Endothelial cell of umbilical vein (primary cell): ENCODE measurements around the gene TM4SF5. TPM values are rescaled to one million over a fixed set of nuclear protein-coding genes. Genes with fewer than 3 reads are reported as not detected.

Source experiments
- BruUV-seq: library from RNA; stranded (reverse); fragments of 400-500 nt; replicated peaks from 2 replicates; lab custom pipeline; 2021; lab: Mats Ljungman, UMichigan
- CTCF ChIA-PET: fragments of 300-600, 350-600 bp; sonication (Branson Sonifier 250); formaldehyde crosslinking; loops from one replicate; lab custom pipeline; 2021; ENCODE audit warnings: antibody characterized with exemption, inconsistent platforms; lab: Charles Lee
- POLR2A ChIA-PET: fragments of 300-600, 350-600 bp; sonication (Branson Sonifier 250); formaldehyde crosslinking; loops from one replicate; lab custom pipeline; 2021; ENCODE audit warnings: antibody characterized with exemption, inconsistent platforms; lab: Charles Lee
- DNase-seq: peaks from one replicate; pipeline ENCODE4 v3.0.0-alpha.2; 2011; ENCODE audit warnings: low read depth, low spot score
- FAIRE-seq: peaks from 2 replicates; lab custom pipeline; 2011; peaks lifted over from hg19 to GRCh38; lab: Jason Lieb, UNC
- H2AFZ ChIP-seq: 2 replicates; pipeline ENCODE4 v1.6.0; 2012; ENCODE audit warnings: low read depth, low read length, control low read depth, inconsistent platforms
- H3K27ac ChIP-seq: 2 replicates; pipeline ENCODE4 v1.5.1; 2011; ENCODE audit warnings: low read depth, mild to moderate bottlenecking, control low read depth, low read length, moderate library complexity; ENCODE audit not compliant: insufficient read depth
- H3K27me3 ChIP-seq, 2 experiments: 2 replicates each; pipeline versions ENCODE4 v1.6.0 to v1.6.1; 2011; ENCODE audit warnings: low read length in 2 of 2, mixed read lengths in 1 of 2; ENCODE audit not compliant: control insufficient read depth in 2 of 2, insufficient read depth in 2 of 2
- H3K36me3 ChIP-seq, 2 experiments: 2 replicates in 1 of 2; 3 replicates in 1 of 2; pipeline ENCODE4 v1.5.1; 2011; ENCODE audit warnings: low read length in 2 of 2, mild to moderate bottlenecking in 1 of 2, moderate library complexity in 1 of 2; ENCODE audit not compliant: control insufficient read depth in 2 of 2, insufficient read depth in 2 of 2; ENCODE audit errors: extremely low read depth in 1 of 2
- H3K4me1 ChIP-seq: 3 replicates; pipeline ENCODE4 v1.5.1; 2011; ENCODE audit warnings: mild to moderate bottlenecking, low read length; ENCODE audit not compliant: control insufficient read depth, insufficient read depth; ENCODE audit errors: extremely low read depth
- H3K4me2 ChIP-seq: 2 replicates; pipeline ENCODE4 v1.6.1; 2011; ENCODE audit warnings: low read length, control low read depth, mixed read lengths; ENCODE audit not compliant: insufficient read depth
- H3K4me3 ChIP-seq, 3 experiments: fragments of 200-600 bp in 1 of 3; sonication (generic), shearing (Covaris generic) in 1 of 3; replicated peaks in 1 of 3; 2 replicates each; pipeline ENCODE4 v1.5.1; 2011 to 2016; ENCODE audit warnings: control low read depth in 3 of 3, low read length in 3 of 3, mild to moderate bottlenecking in 2 of 3, inconsistent platforms in 1 of 3, low read depth in 1 of 3, moderate library complexity in 1 of 3; ENCODE audit not compliant: insufficient read depth in 1 of 3
- H3K79me2 ChIP-seq: 2 replicates; pipeline ENCODE4 v1.6.0; 2012; ENCODE audit warnings: low read length, inconsistent platforms; ENCODE audit not compliant: control insufficient read depth, insufficient read depth
- H3K9ac ChIP-seq: replicated peaks from 2 replicates; pipeline ENCODE3; 2011; ENCODE audit warnings: low read length, control low read depth; ENCODE audit not compliant: insufficient read depth; ENCODE audit errors: extremely low read depth
- H3K9me1 ChIP-seq: replicated peaks from 3 replicates; pipeline ENCODE4 v1.6.0; 2011; ENCODE audit warnings: mild to moderate bottlenecking, low read length; ENCODE audit not compliant: control insufficient read depth, insufficient read depth; ENCODE audit errors: extremely low read depth
- H3K9me3 ChIP-seq: replicated peaks from 2 replicates; pipeline ENCODE4 v1.5.1; 2012; ENCODE audit warnings: low read length, inconsistent platforms; ENCODE audit not compliant: control insufficient read depth, insufficient read depth
- H4K20me1 ChIP-seq: replicated peaks from 2 replicates; pipeline ENCODE3; 2011; ENCODE audit warnings: mild to moderate bottlenecking, low read length; ENCODE audit not compliant: control insufficient read depth, insufficient read depth; ENCODE audit errors: extremely low read depth
- CTCF ChIP-seq, 2 donors: IDR thresholded peaks; 1 replicate in 1 of 2; 2 replicates in 1 of 2; pipeline ENCODE4 v1.5.1; 2011; ENCODE audit warnings: low read length in 2 of 2, mild to moderate bottlenecking in 2 of 2, moderate library complexity in 2 of 2, control low read depth in 1 of 2, inconsistent platforms in 1 of 2, low read depth in 1 of 2; ENCODE audit not compliant: insufficient read depth in 1 of 2; ENCODE audit errors: extremely low read depth in 1 of 2
- EZH2 ChIP-seq: IDR thresholded peaks from 2 replicates; pipeline ENCODE4 v1.6.1; 2012; ENCODE audit warnings: borderline replicate concordance, low read depth, mild to moderate bottlenecking, moderate library complexity, low read length, inconsistent platforms; ENCODE audit not compliant: severe bottlenecking
- FOS ChIP-seq: IDR thresholded peaks from 2 replicates; pipeline ENCODE4 v1.6.1; 2011; ENCODE audit warnings: mild to moderate bottlenecking, low read length, moderate library complexity, borderline replicate concordance; ENCODE audit not compliant: insufficient read depth
- GATA2 ChIP-seq: IDR thresholded peaks from 2 replicates; pipeline ENCODE4 v1.7.0; 2011; ENCODE audit warnings: low read depth, mild to moderate bottlenecking, moderate library complexity, mixed read lengths, low read length; ENCODE audit not compliant: insufficient read length, insufficient read depth
- JUN ChIP-seq: IDR thresholded peaks from 2 replicates; pipeline ENCODE4 v1.6.1; 2011; ENCODE audit warnings: borderline replicate concordance, low read depth; ENCODE audit not compliant: insufficient read length, insufficient read depth
- MYC ChIP-seq: IDR thresholded peaks from one replicate; pipeline ENCODE4 v1.6.1; 2011; ENCODE audit warnings: mild to moderate bottlenecking, low read depth, low read length
- POLR2A ChIP-seq: IDR thresholded peaks from 2 replicates; pipeline ENCODE4 v1.6.1; 2012; ENCODE audit warnings: low read depth, mild to moderate bottlenecking, control low read depth, low read length
- POLR2AphosphoS5 ChIP-seq: IDR thresholded peaks from 2 replicates; pipeline ENCODE4 v1.6.1; 2012; ENCODE audit warnings: low read depth, mild to moderate bottlenecking, control low read depth, low read length, moderate library complexity; ENCODE audit not compliant: insufficient read depth
- dilution Hi-C: fragments of 300-500 bp; cut with MboI; formaldehyde crosslinking; loops from one replicate; pipeline ENCODE4 v1.15.0; 2019; ENCODE audit warnings: low sequenced_read_pairs; ENCODE audit not compliant: extremely low pct_ligation_motif_present
- intact Hi-C: fragments of 100-400 bp; cut with micrococcal nuclease; formaldehyde crosslinking; loops from one replicate; pipeline ENCODE4 v1.10.0; 2022
- polyA plus RNA-seq, 4 experiments: library from polyadenylated mRNA; depleted of rRNA in 3 of 4; stranded (reverse) in 3 of 4; unstranded in 1 of 4; fragments of >200 nt; gene quantifications; 2 replicates each; pipeline versions ENCODE4 v1.2.1 to v1.2.3, GENCODE V29; 2011 to 2012; ENCODE audit warnings: missing spikeins in 1 of 4
- total RNA-seq: library from RNA; stranded (reverse); gene quantifications from 2 replicates; pipeline ENCODE4 v1.2.3, GENCODE V29; 2021
- TF ChIP-seq, protein P1 (sequence below): IDR thresholded peaks from 2 replicates; pipeline ENCODE4 v1.6.1; 2011; ENCODE audit not compliant: insufficient read depth, insufficient read length

TM4SF5 gene
- total and polyA plus RNA-seq, 2 donors (not counting 3 experiments of a cell fraction or from before 2014, with no cell fraction given) = not detected

DNA sequence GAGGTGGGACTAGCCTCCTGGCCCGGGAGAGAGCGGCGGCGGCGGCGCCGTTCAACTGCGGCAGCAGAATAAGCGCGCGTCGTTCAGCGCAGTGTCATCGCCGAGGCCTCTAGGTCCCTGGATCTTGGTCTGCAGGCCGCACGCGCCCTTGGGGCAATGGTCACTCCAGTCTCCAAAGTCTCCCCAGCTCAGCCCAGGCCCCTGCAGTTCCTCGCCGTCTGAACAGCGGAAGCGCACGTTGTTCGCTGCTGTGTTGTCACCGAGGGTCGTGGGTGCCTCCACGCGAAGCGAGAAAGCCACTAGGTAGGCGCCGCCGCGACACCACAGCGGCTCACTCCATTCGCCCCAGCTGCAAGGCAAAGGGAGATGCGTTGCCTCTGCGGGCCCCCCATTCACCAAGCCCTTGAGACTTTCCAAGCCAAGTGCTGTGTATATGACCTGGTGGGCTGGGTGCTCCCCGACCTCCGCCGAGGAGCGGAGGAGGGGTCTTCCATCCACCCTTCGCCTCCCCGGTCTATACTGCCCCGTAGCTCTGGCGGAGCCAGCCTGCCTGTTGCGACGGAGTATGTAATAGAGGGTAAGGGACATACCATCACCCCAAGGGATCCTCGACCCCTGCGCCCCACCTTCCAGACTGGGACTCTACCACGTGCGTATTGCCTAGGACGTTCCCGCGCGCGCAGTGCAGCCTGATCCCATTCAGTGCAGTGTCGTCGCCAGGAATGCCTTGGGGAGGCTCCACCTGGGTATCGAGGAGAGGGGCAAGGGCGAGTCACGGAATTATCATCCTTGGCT is 13.8 kb downstream of the TM4SF5 start:
- Histone ChIP-seq H3K9ac (no peak overlapping the region), H2AFZ (peak overlapping the region; percentile 30), H3K4me3 (no peak overlapping the region), H3K36me3 (no peaks in the 10 kb centered on the region), H3K4me2 (peak overlapping the region; percentile 31), H3K79me2 (no peaks in the 10 kb centered on the region), H3K9me3 (no peaks in the 10 kb centered on the region), H4K20me1 (no peaks in the 10 kb centered on the region), H3K27ac (no peak overlapping the region), H3K27me3 (peaks cover 16 to 24% of the 10 kb centered on the region in 2 experiments), H3K4me1 (peaks cover 24% of the 10 kb centered on the region), H3K9me1 (no peaks in the 10 kb centered on the region)
- POLR2A ChIA-PET = no interaction called here
- BruUV-seq = no TSS peak
- intact Hi-C loops = loop anchor here (1.0 to 5.0 kb wide), 3 partner anchors 55 to 117 kb away; partner anchors contain the start of genes ARRB2, CHRNE and MED11
- CTCF ChIA-PET = interaction anchor here (0.5 to 5.9 kb wide), 7 partner anchors 10 to 118 kb away, joined by 4 to 65 read pairs (median 7); partner anchors contain the start of genes ARRB2, CHRNE and PLD2
- TF ChIP-seq FOS (no peak), EZH2 (peak; percentile 88)
- DNase-seq (no peak), FAIRE-seq (no peak)
- dilution Hi-C loops = no loop called here

- Histone ChIP-seq H4K20me1 (no peaks in the 10 kb centered on the region), H3K9ac (no peak within 1 kb of the TSS), H3K9me3 (no peaks in the 10 kb centered on the region), H3K27ac (no peak within 1 kb of the TSS), H3K79me2 (no peaks in the 10 kb centered on the region), H3K4me2 (peak within 1 kb of the TSS; percentile 50), H3K27me3 (peaks cover 16 to 24% of the 10 kb centered on the region in 2 experiments), H2AFZ (peak within 1 kb of the TSS; percentile 39), H3K4me3 (no peak within 1 kb of the TSS), H3K4me1 (peaks cover 24% of the 10 kb centered on the region), H3K36me3 (no peaks in the 10 kb centered on the region), H3K9me1 (no peaks in the 10 kb centered on the region)
- FAIRE-seq (peak; percentile 38), DNase-seq (no peak)
- no TSS peak for BruUV-seq
- POLR2A ChIA-PET = no interaction called here
- intact Hi-C loops (loop anchor here (2.0 to 5.0 kb wide), 2 partner anchors 55 to 116 kb away; partner anchors contain the start of genes CHRNE and MED11), dilution Hi-C loops (no loop called here)
- TF ChIP-seq FOS (peak; percentile 13), JUN (no peak), GATA2 (peak; percentile 88), POLR2AphosphoS5 (no peak), MYC (no peak), POLR2A (no peak), CTCF (IDR thresholded peaks at IDR 0.05; ENCODE audit: extremely low read depth in 1 of 2, insufficient read depth in 1 of 2, low read depth in 1 of 2, low read length in 2 of 2) (no peak), EZH2 (peak; percentile 56)
- TF ChIP-seq, protein P1, sequence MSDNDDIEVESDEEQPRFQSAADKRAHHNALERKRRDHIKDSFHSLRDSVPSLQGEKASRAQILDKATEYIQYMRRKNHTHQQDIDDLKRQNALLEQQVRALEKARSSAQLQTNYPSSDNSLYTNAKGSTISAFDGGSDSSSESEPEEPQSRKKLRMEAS = no peak
- CTCF ChIA-PET = interaction anchor here (0.5 to 5.9 kb wide), 13 partner anchors 9 to 118 kb away, joined by 3 to 65 read pairs (median 4); partner anchors contain the start of genes ARRB2, C17orf107, CHRNE and PLD2
These were observed 14.4 kb downstream of the TM4SF5 start, which contains the start of gene VMO1 for GRCh38 chr17:4786106-4786511. TSS of gene VMO1 (minus strand) at chr17:4786364. CDS start at chr17:4786352, 12 bp downstream.
